ENCODE measurements around the gene ATXN7L1. TPM values are rescaled to one million over a fixed set of nuclear protein-coding genes. Genes with fewer than 3 reads are reported as not detected.

The ATXN7L1 gene
- total RNA-seq, 6 experiments from 2014 or later: 7.1 to 15.7 (median 11.0) TPM

- intact Hi-C loops (cut with DNase I): no loop called here
- Histone ChIP-seq H3K4me1 (no peaks in the 10 kb centered on the region), H3K36me3 (no peaks in the 10 kb centered on the region), H3K9me3 (no peaks in the 10 kb centered on the region), H3K27ac (no peak overlapping the region), H3K4me3 (no peak overlapping the region), H3K27me3 (no peaks in the 10 kb centered on the region)
- WGBS (ENCODE audit: insufficient coverage, low coverage, low lambda C conversion rate, missing lambda C conversion rate): 91% methylated on average over 4 of the region's 5 CpGs
- no peak for ATAC-seq
- DNase-seq: no peak
- TF ChIP-seq CTCF (IDR thresholded peaks at IDR 0.05) (no peak), POLR2A (IDR thresholded peaks at IDR 0.05) (no peak)
These were observed 123.6 kb downstream of the ATXN7L1 start for GRCh38 chr7:105752671-105753275.

- no peak overlapping the region for H3K27ac ChIP-seq
- TF ChIP-seq POLR2A (IDR thresholded peaks at IDR 0.05) (no peak), CTCF (IDR thresholded peaks at IDR 0.05) (no peak)
- no peak overlapping the region for H3K4me3 ChIP-seq
- 94% methylated on average over 3 of the region's 3 CpGs for WGBS (ENCODE audit: insufficient coverage, low coverage, low lambda C conversion rate, missing lambda C conversion rate)
- intact Hi-C loops (cut with DNase I): no loop called here
- no peaks in the 10 kb centered on the region for H3K36me3 ChIP-seq
- no peaks in the 10 kb centered on the region for H3K27me3 ChIP-seq
- H3K4me1 ChIP-seq: no peaks in the 10 kb centered on the region
- ATAC-seq (no peak), DNase-seq (no peak)
- no peaks in the 10 kb centered on the region for H3K9me3 ChIP-seq
These were observed 125.3 kb downstream of the ATXN7L1 start for GRCh38 chr7:105751054-105751453.

GRCh38 chr7:105748701-105749100 is 127.7 kb downstream of the ATXN7L1 start:
- ATAC-seq: peak in 1 of 4 donors; percentile 29
- TF ChIP-seq CTCF (IDR thresholded peaks at IDR 0.05) (peak in 1 of 4 donors; percentile 8), POLR2A (IDR thresholded peaks at IDR 0.05) (no peak)
- H3K4me1 ChIP-seq: no peaks in the 10 kb centered on the region
- no peak for DNase-seq
- intact Hi-C loops (cut with DNase I): no loop called here
- H3K36me3 ChIP-seq: no peaks in the 10 kb centered on the region
- no peaks in the 10 kb centered on the region for H3K9me3 ChIP-seq
- H3K4me3 ChIP-seq: no peak overlapping the region
- no peak overlapping the region for H3K27ac ChIP-seq
- WGBS (ENCODE audit: insufficient coverage, low coverage, low lambda C conversion rate, missing lambda C conversion rate): 72% methylated on average over 4 of the region's 4 CpGs
- H3K27me3 ChIP-seq: no peaks in the 10 kb centered on the region

GRCh38 chr7:105745681-105746330 is 130.6 kb downstream of the ATXN7L1 start:
- no peaks in the 10 kb centered on the region for H3K27me3 ChIP-seq
- no peaks in the 10 kb centered on the region for H3K9me3 ChIP-seq
- no peaks in the 10 kb centered on the region for H3K36me3 ChIP-seq
- intact Hi-C loops (cut with DNase I): no loop called here
- ATAC-seq (no peak), DNase-seq (no peak)
- no peaks in the 10 kb centered on the region for H3K4me1 ChIP-seq
- no peak for TF ChIP-seq POLR2A (IDR thresholded peaks at IDR 0.05)
- TF ChIP-seq CTCF (IDR thresholded peaks at IDR 0.05): no peak
- WGBS (ENCODE audit: insufficient coverage, low coverage, low lambda C conversion rate, missing lambda C conversion rate): 92% methylated on average over 7 of the region's 7 CpGs
- no peak overlapping the region for H3K4me3 ChIP-seq
- H3K27ac ChIP-seq: no peak overlapping the region
